ENCODE measurements around the gene FAM177B. TPM values are rescaled to one million over a fixed set of nuclear protein-coding genes. Genes with fewer than 3 reads are reported as not detected.

FAM177B gene
- polyA plus RNA-seq, 3 donors, result not detected

Other genes with a start within 250 kb of the FAM177B start
- 1 to 10 TPM in 2 of 3 donors, under 1 TPM in 1; 0.50 to 1.2 (median 1.2) TPM for gene HHIPL2, start 189.1 kb upstream of the FAM177B start, polyA plus RNA-seq (ENCODE audit: insufficient read length in 3 of 3)
- gene TAF1A, start 147.3 kb upstream of the FAM177B start, polyA plus RNA-seq (ENCODE audit: insufficient read length in 3 of 3), result 10 to 100 TPM; 14.4 to 17.6 (median 16.7) TPM
- gene MIA3, start 119.1 kb upstream of the FAM177B start, polyA plus RNA-seq (ENCODE audit: insufficient read length in 3 of 3), result 10 to 100 TPM; 59.2 to 80.7 (median 72.2) TPM
- gene AIDA, start 24.7 kb upstream of the FAM177B start, polyA plus RNA-seq (ENCODE audit: insufficient read length in 3 of 3), result 10 to 100 TPM; 62.5 to 78.7 (median 75.7) TPM
- 10 to 100 TPM; 40.2 to 51.8 (median 49.1) TPM for gene BROX, start 24.6 kb upstream of the FAM177B start, polyA plus RNA-seq (ENCODE audit: insufficient read length in 3 of 3)
- gene DISP1, start 77.8 kb downstream of the FAM177B start, polyA plus RNA-seq (ENCODE audit: insufficient read length in 3 of 3), result 10 to 100 TPM; 13.5 to 16.1 (median 14.7) TPM